Measurements from ENCODE around the gene RALA. TPM values are rescaled to one million over a fixed set of nuclear protein-coding genes. Genes with fewer than 3 reads are reported as not detected.

The RALA gene
- total RNA-seq, 2 donors from 2014 or later, result 51.3 to 52.4 TPM

- ATAC-seq, result peak; percentile 31
- intact Hi-C loops (cut with DNase I, micrococcal nuclease), result no loop called here
- DNase-seq, result peak in 1 of 2 donors; percentile 23
Measured at GRCh38 chr7:39609113-39609934, 14.0 kb upstream of the RALA start.

GRCh38 chr7:39609935-39610263 is 13.5 kb upstream of the RALA start:
- DNase-seq (no peak), ATAC-seq (no peak)
- intact Hi-C loops (cut with DNase I, micrococcal nuclease), result no loop called here

- DNase-seq, result no peak
- intact Hi-C loops (cut with DNase I, micrococcal nuclease), result no loop called here
- no peak for ATAC-seq
Measured at GRCh38 chr7:39613577-39613976, 9.8 kb upstream of the RALA start.

GRCh38 chr7:39614299-39614698 is 9.1 kb upstream of the RALA start:
- ATAC-seq (no peak), DNase-seq (no peak)
- intact Hi-C loops (cut with DNase I, micrococcal nuclease), result no loop called here

GRCh38 chr7:39615350-39615975 is 7.9 kb upstream of the RALA start:
- intact Hi-C loops (cut with DNase I, micrococcal nuclease), result no loop called here
- no peak for DNase-seq
- no peak for ATAC-seq

GRCh38 chr7:39616138-39616537 is 7.2 kb upstream of the RALA start:
- DNase-seq (no peak), ATAC-seq (no peak)
- intact Hi-C loops (cut with DNase I, micrococcal nuclease), result no loop called here

GRCh38 chr7:39617005-39617404 is 6.4 kb upstream of the RALA start:
- DNase-seq, result no peak
- no peak for ATAC-seq
- intact Hi-C loops (cut with DNase I, micrococcal nuclease), result no loop called here

- intact Hi-C loops (cut with DNase I, micrococcal nuclease), result no loop called here
- ATAC-seq (no peak), DNase-seq (no peak)
Measured at GRCh38 chr7:39618868-39619267, 4.5 kb upstream of the RALA start.

GRCh38 chr7:39620486-39620885 is 2.9 kb upstream of the RALA start:
- ATAC-seq (no peak), DNase-seq (no peak)
- intact Hi-C loops (cut with DNase I, micrococcal nuclease), result no loop called here

- ATAC-seq, result no peak
- intact Hi-C loops (cut with DNase I, micrococcal nuclease), result no loop called here
Measured at GRCh38 chr7:39621261-39621660, 2.1 kb upstream of the RALA start.

GRCh38 chr7:39621784-39622411 is 1.5 kb upstream of the RALA start:
- DNase-seq (no peak), ATAC-seq (no peak)
- intact Hi-C loops (cut with DNase I, micrococcal nuclease), result no loop called here

More at GRCh38 chr7:39621261-39621660, 2.1 kb upstream of the RALA start:
- no peak for DNase-seq

- no peak for ATAC-seq
- intact Hi-C loops (cut with DNase I, micrococcal nuclease), result no loop called here
- DNase-seq, result no peak
Measured at GRCh38 chr7:39622609-39623008, 763 bp upstream of the RALA start.

GRCh38 chr7:39623732-39624441 is 515 bp downstream of the RALA start:
- ATAC-seq (peak; percentile 74), DNase-seq (peak; percentile 67 to 75)
- intact Hi-C loops (cut with DNase I, micrococcal nuclease), result no loop called here

GRCh38 chr7:39624442-39624807 is 1.1 kb downstream of the RALA start:
- ATAC-seq, result no peak
- DNase-seq, result peak; percentile 32 to 33
- intact Hi-C loops (cut with DNase I, micrococcal nuclease), result no loop called here

- intact Hi-C loops (cut with DNase I, micrococcal nuclease), result no loop called here
- no peak for ATAC-seq
- DNase-seq, result no peak
Measured at GRCh38 chr7:39624935-39625694, 1.7 kb downstream of the RALA start.

GRCh38 chr7:39631736-39632308 is 8.4 kb downstream of the RALA start:
- intact Hi-C loops (cut with DNase I, micrococcal nuclease), result no loop called here
- ATAC-seq (no peak), DNase-seq (no peak)

- DNase-seq (no peak), ATAC-seq (no peak)
- intact Hi-C loops (cut with DNase I, micrococcal nuclease), result no loop called here
Measured at GRCh38 chr7:39633563-39634477, 10.4 kb downstream of the RALA start.

- intact Hi-C loops (cut with DNase I, micrococcal nuclease), result no loop called here
- DNase-seq (no peak), ATAC-seq (no peak)
Measured at GRCh38 chr7:39634478-39634805, 11.1 kb downstream of the RALA start.

Data from left colon (tissue), 2 donors.